HepG2 (cell line): Measurements from ENCODE around the gene DROSHA. TPM values are rescaled to one million over a fixed set of nuclear protein-coding genes. Genes with fewer than 3 reads are reported as not detected.

Experiments
- ATAC-seq: fragments of 200-7000 bp; cut with Tn5 transposase; 3 replicates; pipeline ENCODE4 v1.9.1; 2020; ENCODE audit warnings: mild to moderate bottlenecking, moderate library complexity
- BruUV-seq: library from RNA; stranded (reverse); fragments of 400-500 nt; replicated peaks from 2 replicates; lab custom pipeline; 2021; lab: Mats Ljungman, UMichigan
- CTCF ChIA-PET: fragments of 300-600 bp; formaldehyde crosslinking; extraction: SDS; loops from one replicate; lab custom pipeline; 2021; ENCODE audit warnings: low total read pairs, inconsistent platforms, low intra/inter-chr PET ratio; lab: Yijun Ruan, JAX
- POLR2A ChIA-PET: fragments of 350-600 bp; sonication (Branson Sonifier 250); formaldehyde crosslinking; loops from one replicate; lab custom pipeline; 2020; ENCODE audit warnings: antibody characterized with exemption, inconsistent platforms; lab: Yijun Ruan, JAX
- DNase-seq: peaks from one replicate; pipeline ENCODE4 v3.0.0-alpha.2; 2015; ENCODE audit warnings: low spot score
- FAIRE-seq: peaks from 3 replicates; lab custom pipeline; 2011; peaks lifted over from hg19 to GRCh38; lab: Jason Lieb, UNC
- H2AFZ ChIP-seq: one replicate; pipeline ENCODE4 v1.6.1; 2011; ENCODE audit warnings: low read length, inconsistent platforms
- H3K27ac ChIP-seq: fragments of 300-600 bp; 3 replicates; pipeline ENCODE4 v1.8.0; 2011; ENCODE audit warnings: mixed run types, mild to moderate bottlenecking, mixed read lengths, low read length, inconsistent platforms; ENCODE audit not compliant: insufficient read depth; ENCODE audit errors: extremely low read length
- H3K27me3 ChIP-seq, 2 experiments: fragments of 200-600 bp in 1 of 2; 2 replicates in 1 of 2; 3 replicates in 1 of 2; pipeline versions ENCODE4 v1.6.0 to v1.8.0; 2011; ENCODE audit warnings: low read length in 2 of 2, mild to moderate bottlenecking in 2 of 2, moderate library complexity in 2 of 2, inconsistent platforms in 1 of 2; ENCODE audit not compliant: insufficient read depth in 2 of 2, control insufficient read depth in 1 of 2
- H3K36me3 ChIP-seq, 2 experiments: fragments of 200-600 bp in 1 of 2; replicated peaks in 1 of 2; 2 replicates in 1 of 2; 3 replicates in 1 of 2; pipeline versions ENCODE4 v1.5.1 to v1.8.0; 2011; ENCODE audit warnings: low read length in 2 of 2, inconsistent platforms in 1 of 2; ENCODE audit not compliant: insufficient read depth in 2 of 2, control insufficient read depth in 1 of 2
- H3K4me1 ChIP-seq: 2 replicates; pipeline ENCODE4 v1.5.1; 2012; ENCODE audit warnings: low read length, inconsistent platforms; ENCODE audit not compliant: insufficient read depth
- H3K4me2 ChIP-seq: 2 replicates; pipeline ENCODE4 v1.6.0; 2011; ENCODE audit warnings: low read depth, low read length, inconsistent platforms
- H3K4me3 ChIP-seq, 3 experiments: fragments of 200-600 bp in 1 of 3; sonication (generic), shearing (Covaris generic) in 1 of 3; replicated peaks in 1 of 3; 2 replicates each; pipeline ENCODE4 v1.5.1; 2011 to 2016; ENCODE audit warnings: low read length in 3 of 3, inconsistent platforms in 2 of 3, low read depth in 2 of 3, mild to moderate bottlenecking in 2 of 3, control low read depth in 1 of 3, mixed read lengths in 1 of 3; ENCODE audit not compliant: insufficient read depth in 1 of 3
- H3K79me2 ChIP-seq: one replicate; pipeline ENCODE4 v1.6.1; 2011; ENCODE audit warnings: low read length, inconsistent platforms; ENCODE audit not compliant: insufficient read depth
- H3K9ac ChIP-seq: 2 replicates; pipeline ENCODE4 v1.6.0; 2011; ENCODE audit warnings: mild to moderate bottlenecking, low read depth, low read length, inconsistent platforms; ENCODE audit not compliant: insufficient read depth
- H3K9me3 ChIP-seq: 2 replicates; pipeline ENCODE4 v1.5.1; 2012; ENCODE audit warnings: mild to moderate bottlenecking, low read length
- H4K20me1 ChIP-seq: 2 replicates; pipeline ENCODE4 v1.6.0; 2011; ENCODE audit warnings: inconsistent platforms, mild to moderate bottlenecking, low read length, moderate library complexity; ENCODE audit not compliant: insufficient read depth
- BHLHE40 ChIP-seq: IDR thresholded peaks from 2 replicates; pipeline ENCODE4 v1.6.1; 2011; ENCODE audit warnings: low read length, improper control_type of control experiment
- GABPA ChIP-seq, 2 experiments: IDR thresholded peaks; 2 replicates each; pipeline ENCODE4 v1.6.1; 2011 to 2016; ENCODE audit warnings: low read depth in 2 of 2, low read length in 1 of 2, missing biosample characterization in 1 of 2, missing genetic modification characterization in 1 of 2
- NFE2 ChIP-seq: sonication (generic); formaldehyde crosslinking; IDR thresholded peaks from 2 replicates; pipeline ENCODE4 v1.4.0; 2020; ENCODE audit warnings: missing genetic modification reagents
- REST ChIP-seq, 2 experiments: IDR thresholded peaks; 2 replicates each; pipeline ENCODE4 v1.6.1; 2011 to 2012; ENCODE audit warnings: low read length in 2 of 2, borderline replicate concordance in 1 of 2, low read depth in 1 of 2, mild to moderate bottlenecking in 1 of 2, moderate library complexity in 1 of 2
- YEATS2 ChIP-seq: sonication (generic); formaldehyde crosslinking; IDR thresholded peaks from 2 replicates; pipeline ENCODE4 v1.4.0; 2020; ENCODE audit warnings: missing genetic modification reagents, borderline replicate concordance
- ZNF30 ChIP-seq: sonication (generic); formaldehyde crosslinking; IDR thresholded peaks from 2 replicates; pipeline ENCODE4 v1.5.0; 2020; ENCODE audit warnings: mild to moderate bottlenecking, missing genetic modification reagents
- ZNF501 ChIP-seq: sonication (generic); formaldehyde crosslinking; IDR thresholded peaks from 2 replicates; pipeline ENCODE4 v1.5.1; 2020; ENCODE audit warnings: mild to moderate bottlenecking, moderate library complexity, missing genetic modification reagents
- ZNF615 ChIP-seq: sonication (generic); formaldehyde crosslinking; IDR thresholded peaks from 2 replicates; pipeline ENCODE4 v1.5.0; 2020; ENCODE audit warnings: mild to moderate bottlenecking, missing genetic modification reagents, borderline replicate concordance
- ZNF652 ChIP-seq: IDR thresholded peaks from 2 replicates; pipeline ENCODE4 v1.6.1; 2016; ENCODE audit warnings: low read depth, borderline replicate concordance
- ZNF75D ChIP-seq: sonication (generic); formaldehyde crosslinking; IDR thresholded peaks from 2 replicates; pipeline ENCODE4 v1.8.1; 2023; ENCODE audit warnings: missing genetic modification reagents, mild to moderate bottlenecking, borderline replicate concordance
- ZNF775 ChIP-seq: sonication (generic); formaldehyde crosslinking; IDR thresholded peaks from 2 replicates; pipeline ENCODE4 v1.4.0; 2020; ENCODE audit warnings: missing genetic modification reagents, mild to moderate bottlenecking, moderate library complexity, borderline replicate concordance
- WGBS: methylation state at CpG from one replicate; pipeline ENCODE4 v1.1.6; 2017; ENCODE audit warnings: low lambda C conversion rate; 5-methylcytosine and 5-hydroxymethylcytosine counted together
- in situ Hi-C: cut with HindIII; loops from 2 replicates; pipeline ENCODE4 v1.10.0; 2017; ENCODE audit warnings: low pct_unique_long_range_greater_than_20kb; ENCODE audit not compliant: extremely low pct_ligation_motif_present
- intact Hi-C: fragments of 100-400 bp; cut with micrococcal nuclease; formaldehyde crosslinking; loops from one replicate; pipeline ENCODE4 v1.10.0; 2022; ENCODE audit not compliant: unreplicated experiment
- polyA plus RNA-seq, 8 experiments: library from polyadenylated mRNA; depleted of rRNA in 3 of 8; stranded (reverse) in 7 of 8; unstranded in 1 of 8; fragments of >200 nt; fragmentation: Illumina TruSeq in 4 of 8; extraction: Trizol in 4 of 8; gene quantifications; 2 replicates each; pipeline versions ENCODE4 v1.2.1 to v1.2.3, GENCODE V29; 2011 to 2016; ENCODE audit warnings: low read depth in 4 of 8, missing spikeins in 1 of 8, mixed read lengths in 1 of 8; ENCODE audit not compliant: insufficient read depth in 1 of 8
- total RNA-seq, 5 experiments: library from RNA; depleted of rRNA; stranded (reverse); fragments of >200 nt; fragmentation: Illumina TruSeq; extraction: Trizol; gene quantifications; 2 replicates each; pipeline ENCODE4 v1.2.3, GENCODE V29; 2016; ENCODE audit warnings: low read depth in 1 of 5

DROSHA gene
- total and polyA plus RNA-seq, 2 of the 13 experiments (the other 11 are each of a cell fraction or from before 2014, with no cell fraction given): 22.3 to 29.4 TPM

- intact Hi-C loops: no loop called here
- Histone ChIP-seq H3K36me3 (peaks cover 3 to 12% of the 10 kb centered on the region in 2 experiments; a peak in 4 of 5 replicates), H3K9ac (no peak overlapping the region), H3K27me3 (no peaks in the 10 kb centered on the region), H2AFZ (no peak overlapping the region), H4K20me1 (no peaks in the 10 kb centered on the region), H3K9me3 (no peaks in the 10 kb centered on the region), H3K27ac (no peak overlapping the region), H3K4me3 (no peak overlapping the region), H3K4me1 (no peaks in the 10 kb centered on the region), H3K4me2 (no peak overlapping the region), H3K79me2 (no peaks in the 10 kb centered on the region)
- ATAC-seq (no peak), DNase-seq (no peak), FAIRE-seq (no peak)
- BruUV-seq: no TSS peak
- CTCF ChIA-PET: no interaction called here
- in situ Hi-C loops: no loop called here
- no peak for TF ChIP-seq GABPA (IDR thresholded peaks at IDR 0.05; ENCODE audit: low read depth, low read length)
- no peak for TF ChIP-seq GABPA (CRISPR knock-in tag; IDR thresholded peaks at IDR 0.05; ENCODE audit: low read depth)
- POLR2A ChIA-PET: no interaction called here
Observed at GRCh38 chr5:31553863-31554262, 22.0 kb upstream of the DROSHA start.

- Histone ChIP-seq H3K4me3 (no peak overlapping the region), H3K9ac (no peak overlapping the region), H3K9me3 (no peaks in the 10 kb centered on the region), H3K4me1 (no peaks in the 10 kb centered on the region), H3K79me2 (no peaks in the 10 kb centered on the region), H3K27ac (no peak overlapping the region), H4K20me1 (no peaks in the 10 kb centered on the region), H3K27me3 (no peaks in the 10 kb centered on the region), H3K4me2 (no peak overlapping the region), H3K36me3 (peaks cover 6 to 15% of the 10 kb centered on the region in 2 experiments), H2AFZ (no peak overlapping the region)
- POLR2A ChIA-PET: no interaction called here
- intact Hi-C loops: no loop called here
- no TSS peak for BruUV-seq
- in situ Hi-C loops: no loop called here
- ATAC-seq (no peak; the same call in 2 of the 3 replicates), DNase-seq (no peak), FAIRE-seq (no peak)
- 100% methylated on average over 3 of the region's 3 CpGs for WGBS
- TF ChIP-seq ZNF75D (CRISPR knock-in tag): no peak
- TF ChIP-seq BHLHE40: no peak
- TF ChIP-seq NFE2: no peak
- no peak for TF ChIP-seq ZNF30 (CRISPR knock-in tag)
- TF ChIP-seq ZNF775 (CRISPR knock-in tag): no peak
- no peak for TF ChIP-seq ZNF615
- no peak for TF ChIP-seq REST (IDR thresholded peaks at IDR 0.05; ENCODE audit: borderline replicate concordance in 1 of 2, low read depth in 1 of 2, low read length in 2 of 2)
- TF ChIP-seq ZNF652: no peak
- TF ChIP-seq YEATS2: no peak
- TF ChIP-seq ZNF501 (CRISPR knock-in tag): no peak
- CTCF ChIA-PET: no interaction called here
Observed at GRCh38 chr5:31551878-31552277, 20.0 kb upstream of the DROSHA start.
